Measurements from ENCODE around the gene SH3BP4. TPM values are rescaled to one million over a fixed set of nuclear protein-coding genes. Genes with fewer than 3 reads are reported as not detected.
"Not testable (repeated sequence)": the region's sequence is repeated elsewhere in the genome, so short reads cannot be mapped to it uniquely, and the experiment has no call there.

Gene SH3BP4
- total and polyA plus RNA-seq, 2 of the 13 experiments (the other 11 are each of a cell fraction or from before 2014, with no cell fraction given), result 34.6 to 99.1 TPM

DNA sequence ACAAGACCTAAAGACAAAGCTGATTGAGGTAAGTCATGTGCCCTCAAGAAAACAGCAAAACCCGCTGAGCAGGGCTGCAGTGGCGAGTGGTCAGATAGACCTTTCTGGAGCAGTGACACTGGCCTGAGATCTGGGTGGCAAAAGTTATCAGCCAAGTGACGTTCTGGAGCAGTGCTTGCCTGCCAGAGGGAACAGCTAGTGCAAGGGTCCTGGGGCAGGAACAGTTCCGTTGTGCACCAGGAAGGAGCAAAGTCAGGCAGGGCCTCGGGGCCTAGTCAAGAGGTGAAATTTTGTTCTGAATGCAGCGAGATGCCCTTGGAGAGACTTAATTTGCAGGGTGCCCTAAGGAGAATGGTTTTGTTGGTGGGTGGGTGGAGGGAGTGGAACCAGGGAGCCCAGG lies 67.0 kb downstream of the SH3BP4 start (continued):
- TF ChIP-seq KDM4B (CRISPR knock-in tag; IDR thresholded peaks at IDR 0.05) (no peak), RELA (CRISPR knock-in tag; IDR thresholded peaks at IDR 0.05) (no peak), ZNF775 (CRISPR knock-in tag; IDR thresholded peaks at IDR 0.05; ENCODE audit: borderline replicate concordance) (no peak), ZNF766 (CRISPR knock-in tag; IDR thresholded peaks at IDR 0.05; ENCODE audit: borderline replicate concordance) (no peak), KAT2B (IDR thresholded peaks at IDR 0.05; ENCODE audit: borderline replicate concordance, low read depth, low read length) (no peak), ZBTB3 (CRISPR knock-in tag; IDR thresholded peaks at IDR 0.05; ENCODE audit: borderline replicate concordance, low read depth) (no peak), ZNF180 (CRISPR knock-in tag; IDR thresholded peaks at IDR 0.05; ENCODE audit: borderline replicate concordance, low read depth) (no peak), DNMT1 (CRISPR knock-in tag; IDR thresholded peaks at IDR 0.05) (no peak), PRMT3 (CRISPR knock-in tag; IDR thresholded peaks at IDR 0.05; ENCODE audit: borderline replicate concordance, low read depth) (no peak), ZNF780A (CRISPR knock-in tag; IDR thresholded peaks at IDR 0.05) (no peak), ZFP41 (CRISPR knock-in tag; IDR thresholded peaks at IDR 0.05; ENCODE audit: borderline replicate concordance) (0 out of 2 replicates have a peak, but pooled peaks have one; percentile 36)
- TF ChIP-seq, protein P1, sequence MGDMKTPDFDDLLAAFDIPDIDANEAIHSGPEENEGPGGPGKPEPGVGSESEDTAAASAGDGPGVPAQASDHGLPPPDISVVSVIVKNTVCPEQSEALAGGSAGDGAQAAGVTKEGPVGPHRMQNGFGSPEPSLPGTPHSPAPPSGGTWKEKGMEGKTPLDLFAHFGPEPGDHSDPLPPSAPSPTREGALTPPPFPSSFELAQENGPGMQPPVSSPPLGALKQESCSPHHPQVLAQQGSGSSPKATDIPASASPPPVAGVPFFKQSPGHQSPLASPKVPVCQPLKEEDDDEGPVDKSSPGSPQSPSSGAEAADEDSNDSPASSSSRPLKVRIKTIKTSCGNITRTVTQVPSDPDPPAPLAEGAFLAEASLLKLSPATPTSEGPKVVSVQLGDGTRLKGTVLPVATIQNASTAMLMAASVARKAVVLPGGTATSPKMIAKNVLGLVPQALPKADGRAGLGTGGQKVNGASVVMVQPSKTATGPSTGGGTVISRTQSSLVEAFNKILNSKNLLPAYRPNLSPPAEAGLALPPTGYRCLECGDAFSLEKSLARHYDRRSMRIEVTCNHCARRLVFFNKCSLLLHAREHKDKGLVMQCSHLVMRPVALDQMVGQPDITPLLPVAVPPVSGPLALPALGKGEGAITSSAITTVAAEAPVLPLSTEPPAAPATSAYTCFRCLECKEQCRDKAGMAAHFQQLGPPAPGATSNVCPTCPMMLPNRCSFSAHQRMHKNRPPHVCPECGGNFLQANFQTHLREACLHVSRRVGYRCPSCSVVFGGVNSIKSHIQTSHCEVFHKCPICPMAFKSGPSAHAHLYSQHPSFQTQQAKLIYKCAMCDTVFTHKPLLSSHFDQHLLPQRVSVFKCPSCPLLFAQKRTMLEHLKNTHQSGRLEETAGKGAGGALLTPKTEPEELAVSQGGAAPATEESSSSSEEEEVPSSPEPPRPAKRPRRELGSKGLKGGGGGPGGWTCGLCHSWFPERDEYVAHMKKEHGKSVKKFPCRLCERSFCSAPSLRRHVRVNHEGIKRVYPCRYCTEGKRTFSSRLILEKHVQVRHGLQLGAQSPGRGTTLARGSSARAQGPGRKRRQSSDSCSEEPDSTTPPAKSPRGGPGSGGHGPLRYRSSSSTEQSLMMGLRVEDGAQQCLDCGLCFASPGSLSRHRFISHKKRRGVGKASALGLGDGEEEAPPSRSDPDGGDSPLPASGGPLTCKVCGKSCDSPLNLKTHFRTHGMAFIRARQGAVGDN (CRISPR knock-in tag; IDR thresholded peaks at IDR 0.05), result peak; percentile 27

DNA sequence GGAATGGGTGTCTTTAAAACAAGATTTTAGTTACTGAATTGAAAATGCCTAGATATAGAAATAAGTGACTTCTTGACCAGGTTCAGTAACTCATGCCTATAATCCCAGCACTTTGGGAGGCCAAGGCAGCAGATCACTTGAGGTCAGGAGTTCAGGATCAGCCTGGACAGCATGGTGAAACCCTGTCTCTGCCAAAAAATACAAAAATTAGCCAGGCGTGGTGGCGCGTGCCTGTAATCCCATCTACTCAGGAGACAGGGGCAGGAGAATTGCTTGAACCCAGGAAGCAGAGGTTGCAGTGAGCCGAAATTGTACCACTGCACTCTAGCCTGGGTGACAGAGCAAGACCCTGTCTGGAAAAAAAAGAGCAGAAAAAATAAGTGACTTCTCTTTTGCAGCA lies 68.3 kb downstream of the SH3BP4 start:
- H3K27me3 ChIP-seq (ENCODE audit: control insufficient read depth in 1 of 2, insufficient read depth in 2 of 2, low read length in 2 of 2); ATAC-seq; POLR2A ChIA-PET; H3K4me2 ChIP-seq (ENCODE audit: low read depth, low read length); H3K9me3 ChIP-seq (ENCODE audit: low read length); CTCF ChIA-PET (ENCODE audit: low intra/inter-chr PET ratio, low total read pairs); H3K4me1 ChIP-seq (ENCODE audit: insufficient read depth, low read length); FAIRE-seq; intact Hi-C loops (cut with micrococcal nuclease; ENCODE audit: unreplicated experiment); H3K4me3 ChIP-seq (replicated peaks in 1 of 3; ENCODE audit: insufficient read depth in 1 of 3, low read depth in 2 of 3, low read length in 3 of 3); H3K9ac ChIP-seq (ENCODE audit: insufficient read depth, low read depth, low read length); in situ Hi-C loops (cut with HindIII; ENCODE audit: extremely low pct_ligation_motif_present, low pct_unique_long_range_greater_than_20kb); BruUV-seq (replicated peaks); DNase-seq (ENCODE audit: low spot score); H2AFZ ChIP-seq (ENCODE audit: low read length); H3K27ac ChIP-seq (ENCODE audit: extremely low read length, insufficient read depth, low read length): not testable (repeated sequence)
- H3K36me3 ChIP-seq (replicated peaks in 1 of 2; ENCODE audit: control insufficient read depth in 1 of 2, insufficient read depth in 2 of 2, low read length in 2 of 2), result peaks cover 16 to 65% of the 10 kb centered on the region in 2 experiments
- peaks cover 73% of the 10 kb centered on the region for H4K20me1 ChIP-seq (ENCODE audit: insufficient read depth, low read length)
- H3K79me2 ChIP-seq (ENCODE audit: insufficient read depth, low read length), result peaks cover 87% of the 10 kb centered on the region
- 100% methylated on average over 4 of the region's 4 CpGs for WGBS (ENCODE audit: low lambda C conversion rate)

Measured in HepG2 (cell line).